NOMO-1 (cell line): Measurements from ENCODE around the gene BRCA1.
A peak's percentile ranks its signal among the peaks of the same experiment; 100 is the strongest.
"Not testable (repeated sequence)": the region's sequence is repeated elsewhere in the genome, so short reads cannot be mapped to it uniquely, and the experiment has no call there.

ENCODE experiments used
- DNase-seq, 2 experiments: peaks; one replicate each; lab custom pipeline; 2025; ENCODE audit not compliant: unreplicated experiment in 2 of 2; lab: John Stamatoyannopoulos, UW

BRCA1 gene

GRCh38 chr17:43010667-43011308 is 114.4 kb downstream of the BRCA1 start:
- DNase-seq, result no peak

- DNase-seq, result peak; percentile 85 to 88
Measured at GRCh38 chr17:43006639-43007551, 118.3 kb downstream of the BRCA1 start, which contains the start of gene IFI35. TSS of gene IFI35 (plus strand) at chr17:43006784. CDS start at chr17:43006948, 164 bp downstream.

GRCh38 chr17:43003542-43004172 is 121.5 kb downstream of the BRCA1 start:
- DNase-seq, result no peak

- DNase-seq, result not testable (repeated sequence)
Measured at GRCh38 chr17:43000894-43001293, 124.3 kb downstream of the BRCA1 start.

- no peak for DNase-seq
Measured at GRCh38 chr17:42999003-42999525, 126.1 kb downstream of the BRCA1 start.

- peak; percentile 99 for DNase-seq
Measured at GRCh38 chr17:42997984-42998938, 126.9 kb downstream of the BRCA1 start, which contains the start of gene RPL27. TSS of gene RPL27 (plus strand) at chr17:42998419. CDS start at chr17:42998751, 332 bp downstream.

GRCh38 chr17:42997390-42997983 is 127.7 kb downstream of the BRCA1 start:
- no peak for DNase-seq
